Activated T-cell treated with anti-CD3 and anti-CD28 coated beads, Interleukin-2, amount 50 U/mL, for 24 hours (primary cell): Measurements from ENCODE around the gene CEP135.
"Not testable (repeated sequence)": the region's sequence is repeated elsewhere in the genome, so short reads cannot be mapped to it uniquely, and the experiment has no call there.

Experiments used
- DNase-seq: peaks from one replicate; pipeline ENCODE4 v3.0.0-alpha.2; 2020
- H3K27ac Mint-ChIP-seq: 2 replicates; pipeline ENCODE4 v1.8.0; 2020; ENCODE audit warnings: mild to moderate bottlenecking, mixed read lengths
- H3K27me3 Mint-ChIP-seq: 2 replicates; pipeline ENCODE4 v1.8.0; 2020; ENCODE audit warnings: mixed read lengths
- H3K36me3 Mint-ChIP-seq: 2 replicates; pipeline ENCODE4 v1.8.0; 2020; ENCODE audit warnings: low read depth, mixed read lengths
- H3K4me1 Mint-ChIP-seq: 2 replicates; pipeline ENCODE4 v1.8.0; 2020; ENCODE audit warnings: low read depth, mixed read lengths
- H3K4me3 Mint-ChIP-seq: 2 replicates; pipeline ENCODE4 v1.8.0; 2020; ENCODE audit warnings: mild to moderate bottlenecking, moderate library complexity, mixed read lengths
- H3K9me3 Mint-ChIP-seq: 2 replicates; pipeline ENCODE4 v1.8.0; 2020; ENCODE audit warnings: mixed read lengths

The CEP135 gene

GRCh38 chr4:55959655-55960054, 10.9 kb downstream of the CEP135 start:
- no peak for DNase-seq
- Mint-ChIP-seq H3K36me3 (peaks cover 88% of the 10 kb centered on the region), H3K4me3 (no peak overlapping the region), H3K4me1 (no peaks in the 10 kb centered on the region), H3K27ac (no peak overlapping the region), H3K27me3 (no peaks in the 10 kb centered on the region), H3K9me3 (no peaks in the 10 kb centered on the region)

- Mint-ChIP-seq H3K27ac (no peak overlapping the region), H3K4me1 (no peaks in the 10 kb centered on the region), H3K9me3 (no peaks in the 10 kb centered on the region), H3K36me3 (peaks cover 80% of the 10 kb centered on the region), H3K4me3 (no peak overlapping the region), H3K27me3 (no peaks in the 10 kb centered on the region)
- DNase-seq, result no peak
Observed at GRCh38 chr4:55964046-55964445, 15.3 kb downstream of the CEP135 start.

GRCh38 chr4:55965585-55965984, 16.8 kb downstream of the CEP135 start:
- DNase-seq, result no peak
- Mint-ChIP-seq H3K27ac (no peak overlapping the region), H3K36me3 (peaks cover 72% of the 10 kb centered on the region), H3K27me3 (no peaks in the 10 kb centered on the region), H3K9me3 (no peaks in the 10 kb centered on the region), H3K4me3 (no peak overlapping the region), H3K4me1 (no peaks in the 10 kb centered on the region)

DNA sequence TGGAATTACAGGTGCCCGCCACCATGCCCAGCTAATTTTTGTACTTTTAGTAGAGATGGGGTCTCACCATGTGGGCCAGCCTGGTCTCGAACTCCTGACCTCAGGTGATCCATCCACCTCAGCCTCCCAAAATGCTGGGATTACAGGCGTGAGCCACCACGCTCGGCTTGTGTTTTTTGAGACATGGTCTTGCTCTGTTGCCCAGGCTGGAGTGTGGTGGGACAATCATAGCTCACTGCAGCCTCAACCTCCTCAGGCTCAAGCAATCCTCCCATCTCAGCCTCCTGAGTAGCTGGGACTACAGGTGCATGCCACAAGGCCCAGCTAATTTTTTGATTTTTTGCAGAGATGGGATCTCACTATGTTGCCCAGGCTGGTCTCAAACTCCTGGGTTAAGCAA, 17.6 kb downstream of the CEP135 start:
- H3K36me3 Mint-ChIP-seq, result peaks cover 71% of the 10 kb centered on the region
- H3K27ac Mint-ChIP-seq, result not testable (repeated sequence)

GRCh38 chr4:55967376-55967775, 18.6 kb downstream of the CEP135 start:
- Mint-ChIP-seq H3K27ac (no peak overlapping the region), H3K4me1 (no peaks in the 10 kb centered on the region), H3K9me3 (no peaks in the 10 kb centered on the region), H3K4me3 (no peak overlapping the region), H3K27me3 (no peaks in the 10 kb centered on the region), H3K36me3 (peaks cover 72% of the 10 kb centered on the region)
- DNase-seq, result no peak

More for the DNA sequence above, 17.6 kb downstream of the CEP135 start:
- H3K4me1 Mint-ChIP-seq, H3K9me3 Mint-ChIP-seq, H3K27me3 Mint-ChIP-seq, H3K4me3 Mint-ChIP-seq, DNase-seq: not testable (repeated sequence)

DNA sequence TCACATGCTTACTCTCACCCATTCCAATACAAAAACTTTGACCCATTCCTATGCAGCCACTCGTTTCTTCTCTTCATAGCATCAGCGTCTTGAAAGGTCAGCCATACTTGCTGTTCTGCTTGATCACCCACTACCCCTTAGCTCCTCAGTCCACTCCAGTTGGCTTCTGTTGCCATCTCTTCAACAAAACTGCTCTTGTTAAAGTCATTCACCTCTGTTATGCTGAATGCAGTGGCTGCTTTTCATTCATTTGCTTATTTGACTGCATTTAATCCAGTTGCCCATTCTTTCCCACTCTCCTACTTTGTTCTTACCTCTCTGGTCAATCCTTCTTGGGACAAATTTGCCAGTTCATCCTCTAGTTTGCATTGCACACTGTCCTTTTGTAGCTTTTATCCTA, 24.9 kb downstream of the CEP135 start:
- peaks cover 79% of the 10 kb centered on the region for H3K36me3 Mint-ChIP-seq
- no peak overlapping the region for H3K4me3 Mint-ChIP-seq
- H3K9me3 Mint-ChIP-seq, result no peaks in the 10 kb centered on the region
- H3K27me3 Mint-ChIP-seq, result no peaks in the 10 kb centered on the region
- DNase-seq, result no peak
- no peaks in the 10 kb centered on the region for H3K4me1 Mint-ChIP-seq
- H3K27ac Mint-ChIP-seq, result no peak overlapping the region

- peaks cover 4% of the 10 kb centered on the region for H3K4me1 Mint-ChIP-seq
- H3K27ac Mint-ChIP-seq, result no peak overlapping the region
- H3K27me3 Mint-ChIP-seq, result no peaks in the 10 kb centered on the region
- DNase-seq, result no peak
- H3K4me3 Mint-ChIP-seq, result no peak overlapping the region
- H3K9me3 Mint-ChIP-seq, result no peaks in the 10 kb centered on the region
- H3K36me3 Mint-ChIP-seq, result peaks cover 90% of the 10 kb centered on the region
Observed at GRCh38 chr4:55977811-55978210, 29.1 kb downstream of the CEP135 start.

GRCh38 chr4:55979562-55979961, 30.8 kb downstream of the CEP135 start:
- Mint-ChIP-seq H3K36me3 (peaks cover 88% of the 10 kb centered on the region), H3K27ac (no peak overlapping the region), H3K27me3 (no peaks in the 10 kb centered on the region), H3K4me1 (peaks cover 4% of the 10 kb centered on the region), H3K9me3 (no peaks in the 10 kb centered on the region), H3K4me3 (no peak overlapping the region)
- DNase-seq, result no peak

DNA sequence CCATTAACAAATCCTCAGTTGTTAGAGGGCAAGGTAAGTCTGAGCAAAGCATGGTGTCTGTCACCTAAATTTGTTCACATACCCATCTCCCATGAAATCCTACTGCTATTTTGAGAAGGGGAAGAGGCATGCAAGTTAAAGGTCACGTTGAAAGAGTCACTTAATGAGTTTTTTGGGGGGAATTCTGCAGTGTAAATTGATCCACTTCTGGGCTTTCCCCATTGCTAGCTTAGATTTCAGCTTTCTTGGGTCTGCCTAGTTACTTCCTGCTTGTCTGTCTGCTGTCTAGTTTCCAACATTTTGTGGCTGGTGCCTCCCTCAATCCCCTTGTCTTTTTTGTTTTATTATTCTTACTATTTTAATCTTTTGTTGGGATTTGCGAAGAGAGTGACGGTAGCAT, 32.0 kb downstream of the CEP135 start:
- no peak for DNase-seq
- Mint-ChIP-seq H3K36me3 (peaks cover 85% of the 10 kb centered on the region), H3K27ac (peak overlapping the region; percentile 44), H3K4me1 (peaks cover 4% of the 10 kb centered on the region), H3K4me3 (no peak overlapping the region), H3K9me3 (no peaks in the 10 kb centered on the region), H3K27me3 (no peaks in the 10 kb centered on the region)

DNA sequence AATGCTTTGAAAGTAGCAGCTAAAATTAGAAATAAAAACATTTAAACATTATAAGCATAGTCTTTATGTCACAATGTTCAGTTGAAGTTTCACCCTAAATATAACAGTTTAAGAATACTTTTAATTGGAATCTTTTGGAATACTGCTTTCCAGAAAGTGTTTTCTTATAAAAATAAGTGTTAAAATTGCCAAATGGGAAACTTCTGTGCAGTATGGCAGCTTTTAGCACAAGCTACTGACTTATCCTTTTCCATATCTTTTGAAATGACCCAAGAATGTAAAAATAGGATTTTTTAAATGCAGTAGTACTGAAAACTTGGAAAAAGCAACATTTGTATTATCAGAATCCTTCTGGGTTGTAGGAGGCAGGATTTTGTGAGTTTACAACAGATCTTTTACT, 34.2 kb downstream of the CEP135 start:
- no peaks in the 10 kb centered on the region for H3K27me3 Mint-ChIP-seq
- no peak overlapping the region for H3K4me3 Mint-ChIP-seq
- peaks cover 4% of the 10 kb centered on the region for H3K4me1 Mint-ChIP-seq
- peaks cover 86% of the 10 kb centered on the region for H3K36me3 Mint-ChIP-seq
- DNase-seq, result no peak
- H3K27ac Mint-ChIP-seq, result no peak overlapping the region
- no peaks in the 10 kb centered on the region for H3K9me3 Mint-ChIP-seq

DNA sequence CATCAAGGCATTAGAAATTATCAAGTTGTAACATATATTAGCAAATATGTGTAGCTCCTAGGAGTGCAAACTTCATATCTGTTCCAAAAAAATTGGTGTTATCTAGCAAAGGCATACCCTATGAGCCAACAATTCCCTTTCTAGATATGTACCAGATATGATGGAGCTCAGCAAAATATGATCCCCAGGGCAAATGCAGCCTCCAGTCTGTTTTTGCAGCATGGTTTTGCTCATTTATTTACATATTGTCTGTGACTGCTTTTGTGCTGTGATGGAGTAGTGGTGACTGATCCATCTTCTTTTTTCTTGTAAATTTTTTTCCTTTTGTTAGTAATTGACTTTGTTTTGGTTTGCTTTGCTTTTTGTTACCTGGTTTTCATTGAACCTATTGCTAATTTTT, 41.0 kb downstream of the CEP135 start:
- no peak for DNase-seq
- Mint-ChIP-seq H3K27ac (no peak overlapping the region), H3K4me1 (peaks cover 27% of the 10 kb centered on the region), H3K27me3 (no peaks in the 10 kb centered on the region), H3K9me3 (no peaks in the 10 kb centered on the region), H3K36me3 (peaks cover 62% of the 10 kb centered on the region), H3K4me3 (no peak overlapping the region)

DNA sequence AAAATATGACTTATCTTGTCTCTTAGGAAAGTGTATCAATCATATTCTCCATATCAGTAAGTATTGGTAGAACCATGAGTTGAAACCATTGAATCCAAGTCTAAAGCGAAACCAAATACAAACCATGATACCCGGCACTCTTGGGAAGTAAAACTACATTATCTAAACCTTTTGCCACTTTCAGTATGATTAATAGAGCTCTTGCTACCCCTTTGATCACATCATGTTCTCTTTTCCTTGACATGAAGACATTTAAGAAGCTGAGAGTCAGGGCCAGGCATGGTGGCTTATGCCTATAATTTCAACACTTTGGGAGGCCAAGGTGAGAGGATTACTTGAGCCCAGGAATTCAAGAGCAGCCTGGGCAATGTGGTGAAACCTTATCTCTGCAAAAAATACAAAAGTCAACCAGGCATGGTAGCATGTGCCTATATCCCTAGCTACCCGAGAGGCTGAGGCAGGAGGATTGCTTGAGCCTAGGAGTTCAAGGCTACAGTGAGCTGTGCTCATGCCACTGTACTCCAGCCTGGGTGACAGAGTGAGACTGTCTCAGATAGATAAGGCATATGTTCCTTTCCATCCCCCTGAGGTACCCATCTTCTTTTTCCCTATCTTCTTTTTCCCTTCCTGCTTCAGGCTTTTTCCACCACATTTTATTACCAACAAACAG, 45.4 kb downstream of the CEP135 start:
- peaks cover 29% of the 10 kb centered on the region for H3K4me1 Mint-ChIP-seq
- no peaks in the 10 kb centered on the region for H3K27me3 Mint-ChIP-seq
- DNase-seq, result peak; percentile 31
- no peak overlapping the region for H3K4me3 Mint-ChIP-seq
- no peaks in the 10 kb centered on the region for H3K9me3 Mint-ChIP-seq
- H3K36me3 Mint-ChIP-seq, result peaks cover 79% of the 10 kb centered on the region
- peak overlapping the region; percentile 81 for H3K27ac Mint-ChIP-seq

DNA sequence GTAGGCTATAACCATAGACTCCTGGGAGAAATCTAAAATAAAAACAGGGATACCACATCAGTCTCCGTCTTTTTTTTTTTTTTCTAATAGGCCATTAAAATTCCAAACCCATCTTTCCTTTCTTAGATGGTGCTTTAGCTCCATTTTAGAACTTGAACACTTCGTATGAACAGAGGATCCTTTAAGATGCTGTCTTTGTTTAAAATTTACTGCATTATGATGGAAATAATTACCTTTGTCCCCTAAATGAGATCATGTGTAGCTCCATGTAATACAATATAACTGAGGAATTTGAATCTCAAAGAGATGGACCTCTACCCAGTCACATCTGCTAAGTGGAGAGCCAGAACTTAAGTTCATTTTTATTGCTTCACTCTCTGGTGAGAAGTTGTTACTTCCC, 47.9 kb downstream of the CEP135 start:
- Mint-ChIP-seq H3K27ac (no peak overlapping the region), H3K36me3 (peaks cover 96% of the 10 kb centered on the region), H3K4me1 (peaks cover 34% of the 10 kb centered on the region), H3K27me3 (no peaks in the 10 kb centered on the region), H3K4me3 (no peak overlapping the region), H3K9me3 (peaks cover 3% of the 10 kb centered on the region)
- DNase-seq, result no peak

DNA sequence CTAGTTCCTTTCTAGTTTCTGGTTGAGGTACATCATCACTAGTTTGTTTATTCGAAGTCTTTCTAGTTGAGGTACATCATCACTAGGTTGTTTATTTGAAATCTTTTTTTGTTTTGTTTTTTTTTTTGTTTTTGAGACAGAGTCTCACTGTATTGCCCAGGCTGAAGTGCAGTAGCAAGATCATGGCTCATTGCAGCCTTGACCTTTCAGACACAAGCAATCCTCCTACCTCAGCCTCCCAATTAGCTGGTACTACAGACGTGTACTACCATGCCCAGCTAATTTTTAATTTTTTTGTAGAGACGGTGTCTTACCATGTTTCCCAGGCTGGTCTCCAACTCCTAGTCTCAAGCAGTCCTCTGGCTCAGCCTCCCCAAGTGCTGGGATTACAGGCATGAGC, 54.9 kb downstream of the CEP135 start:
- Mint-ChIP-seq H3K27me3 (no peaks in the 10 kb centered on the region), H3K27ac (no peak overlapping the region), H3K9me3 (peaks cover 4% of the 10 kb centered on the region), H3K4me3 (no peak overlapping the region), H3K36me3 (peaks cover 97% of the 10 kb centered on the region), H3K4me1 (peaks cover 15% of the 10 kb centered on the region)
- no peak for DNase-seq

DNA sequence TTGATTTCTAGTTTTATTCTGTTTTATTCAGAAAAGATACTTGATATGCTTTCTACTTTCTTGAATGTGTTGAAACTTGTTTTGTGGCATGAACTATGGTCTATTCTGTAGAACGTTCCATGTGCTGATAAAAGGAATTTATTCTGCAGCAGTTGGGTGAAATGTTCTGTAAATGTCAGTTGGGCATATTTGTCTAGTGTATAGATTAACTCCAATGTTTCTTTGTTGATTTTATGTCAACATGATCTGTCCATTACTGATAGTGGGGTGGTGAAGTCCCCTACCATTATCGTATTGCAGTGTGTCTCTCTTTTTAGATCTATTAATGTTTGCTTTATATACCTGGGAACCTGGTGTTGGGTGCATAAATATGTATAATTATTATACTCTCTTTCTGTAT, 55.5 kb downstream of the CEP135 start:
- Mint-ChIP-seq H3K9me3 (peaks cover 4% of the 10 kb centered on the region), H3K36me3 (peaks cover 91% of the 10 kb centered on the region), H3K4me3 (no peak overlapping the region), H3K27me3 (no peaks in the 10 kb centered on the region), H3K4me1 (peaks cover 15% of the 10 kb centered on the region), H3K27ac (no peak overlapping the region)
- DNase-seq, result no peak

- H3K36me3 Mint-ChIP-seq, result peaks cover 90% of the 10 kb centered on the region
- H3K27me3 Mint-ChIP-seq, result no peaks in the 10 kb centered on the region
- H3K9me3 Mint-ChIP-seq, result peaks cover 2% of the 10 kb centered on the region
- no peak overlapping the region for H3K27ac Mint-ChIP-seq
- no peak for DNase-seq
- no peak overlapping the region for H3K4me3 Mint-ChIP-seq
- H3K4me1 Mint-ChIP-seq, result peaks cover 7% of the 10 kb centered on the region
Observed at GRCh38 chr4:56007154-56007553, 58.4 kb downstream of the CEP135 start.
